GM12878 (cell line): ENCODE results near the gene POLN. TPM values are rescaled to one million over a fixed set of nuclear protein-coding genes. Genes with fewer than 3 reads are reported as not detected.
A peak's percentile ranks its signal among the peaks of the same experiment; 100 is the strongest.

Experiments used
- ATAC-seq: fragments of 200-7000 bp; cut with Tn5 transposase; 3 replicates; pipeline ENCODE4 v1.9.1; 2020; ENCODE audit warnings: mild to moderate bottlenecking, moderate library complexity
- BruUV-seq: library from RNA; stranded (reverse); fragments of 400-500 nt; replicated peaks from 2 replicates; lab custom pipeline; 2021; lab: Mats Ljungman, UMichigan
- CTCF ChIA-PET: fragments of 300-600 bp; sonication (Branson Sonifier 250); formaldehyde crosslinking; extraction: SDS; loops from one replicate; lab custom pipeline; 2021; ENCODE audit warnings: inconsistent platforms; lab: Yijun Ruan, JAX
- POLR2A ChIA-PET: fragments of 350-600 bp; formaldehyde crosslinking; extraction: SDS; loops from one replicate; lab custom pipeline; 2021; ENCODE audit warnings: inconsistent platforms; lab: Charles Lee
- RAD21 ChIA-PET: fragments of 300-600 bp; sonication (Branson Sonifier 250); formaldehyde crosslinking; loops from one replicate; lab custom pipeline; 2023; ENCODE audit warnings: antibody characterized with exemption; ENCODE audit not compliant: unreplicated experiment; lab: Charles Lee
- SMC1A ChIA-PET: fragments of 300-600 bp; sonication (Branson Sonifier 250); formaldehyde crosslinking; loops from one replicate; lab custom pipeline; 2023; ENCODE audit not compliant: unreplicated experiment, uncharacterized antibody; lab: Charles Lee
- DNase-seq: peaks from one replicate; pipeline ENCODE4 v3.0.0-alpha.2; 2011; ENCODE audit warnings: low read depth, low spot score
- FAIRE-seq: peaks from 3 replicates; lab custom pipeline; 2011; peaks lifted over from hg19 to GRCh38; lab: Jason Lieb, UNC
- H2AFZ ChIP-seq: 2 replicates; pipeline ENCODE4 v1.6.0; 2011; ENCODE audit warnings: low read depth, low read length, control low read depth; ENCODE audit not compliant: control insufficient read depth
- H3K27ac ChIP-seq: 2 replicates; pipeline ENCODE4 v1.5.1; 2011; ENCODE audit warnings: control low read depth; ENCODE audit not compliant: control insufficient read depth, insufficient read depth
- H3K27me3 ChIP-seq, 2 experiments: replicated peaks in 1 of 2; 2 replicates each; pipeline versions ENCODE4 v1.6.0 to v1.6.1; 2011; ENCODE audit warnings: low read length in 1 of 2; ENCODE audit not compliant: control insufficient read depth in 2 of 2, insufficient read depth in 2 of 2
- H3K36me3 ChIP-seq, 2 experiments: 2 replicates each; pipeline ENCODE4 v1.5.1; 2011; ENCODE audit warnings: low read length in 1 of 2; ENCODE audit not compliant: control insufficient read depth in 2 of 2, insufficient read depth in 2 of 2
- H3K4me1 ChIP-seq: 2 replicates; pipeline ENCODE4 v1.6.1; 2011; ENCODE audit warnings: mild to moderate bottlenecking, low read length, moderate library complexity, mixed read lengths; ENCODE audit not compliant: control insufficient read depth, insufficient read depth
- H3K4me2 ChIP-seq: 2 replicates; pipeline ENCODE4 v1.6.0; 2011; ENCODE audit warnings: control low read depth; ENCODE audit not compliant: control insufficient read depth, insufficient read depth
- H3K4me3 ChIP-seq: fragments of 200-600 bp; sonication (generic); 2 replicates; pipeline ENCODE4 v1.5.1; 2016
- H3K79me2 ChIP-seq: 2 replicates; pipeline ENCODE4 v1.6.0; 2011; ENCODE audit warnings: low read length; ENCODE audit not compliant: control insufficient read depth, insufficient read depth
- H3K9ac ChIP-seq: 2 replicates; pipeline ENCODE4 v1.8.0; 2011; ENCODE audit warnings: low read length, control low read depth, mixed read lengths; ENCODE audit not compliant: control insufficient read depth, insufficient read depth
- H3K9me3 ChIP-seq: replicated peaks from 3 replicates; pipeline ENCODE4 v1.5.1; 2011; ENCODE audit warnings: mild to moderate bottlenecking, low read length; ENCODE audit not compliant: control insufficient read depth, insufficient read depth
- H4K20me1 ChIP-seq: 2 replicates; pipeline ENCODE4 v1.6.0; 2011; ENCODE audit not compliant: control insufficient read depth, insufficient read depth
- EP300 ChIP-seq, 2 experiments: fragments of 150-350 bp in 1 of 2; IDR thresholded peaks; 2 replicates each; pipeline ENCODE4 v1.6.1; 2011 to 2012; ENCODE audit warnings: low read depth in 2 of 2, low read length in 2 of 2, borderline replicate concordance in 1 of 2, improper control_type of control experiment in 1 of 2, inconsistent platforms in 1 of 2; ENCODE audit not compliant: control insufficient read depth in 1 of 2
- FOS ChIP-seq: IDR thresholded peaks from 3 replicates; pipeline ENCODE4 v1.6.1; 2011; ENCODE audit warnings: borderline replicate concordance; ENCODE audit not compliant: insufficient read length; ENCODE audit errors: extremely low read depth
- RELB ChIP-seq: fragments of 450-650 bp; IDR thresholded peaks from 2 replicates; pipeline ENCODE4 v1.6.1; 2017; ENCODE audit warnings: low read depth, mild to moderate bottlenecking, moderate library complexity
- SMAD1 ChIP-seq: fragments of 450-650 bp; IDR thresholded peaks from 2 replicates; pipeline ENCODE4 v1.6.1; 2018; ENCODE audit warnings: mild to moderate bottlenecking, low read depth; ENCODE audit not compliant: partially characterized antibody
- SP1 ChIP-seq: IDR thresholded peaks from one replicate; pipeline ENCODE4 v1.6.1; 2011; ENCODE audit warnings: low read depth, low read length
- ZBED1 ChIP-seq: IDR thresholded peaks from 2 replicates; pipeline ENCODE4 v1.6.1; 2016; ENCODE audit warnings: borderline replicate concordance
- WGBS: methylation state at CpG from one replicate; pipeline ENCODE4 v1.1.6; 2016; ENCODE audit warnings: low lambda C conversion rate; ENCODE audit not compliant: insufficient replicate concordance, insufficient coverage; ENCODE audit errors: missing lambda C conversion rate; 5-methylcytosine and 5-hydroxymethylcytosine counted together
- in situ Hi-C: fragments of 300-500 bp; cut with MboI; formaldehyde crosslinking; loops from 9 replicates; pipeline ENCODE4 v1.14.3; 2018; ENCODE audit warnings: mixed read lengths
- intact Hi-C: fragments of 100-400 bp; cut with micrococcal nuclease; formaldehyde crosslinking; loops from one replicate; pipeline ENCODE4 v1.14.2; 2022; ENCODE audit not compliant: unreplicated experiment
- polyA plus RNA-seq, 11 experiments: library from polyadenylated mRNA; depleted of rRNA in 4 of 11; unstranded in 6 of 11; stranded (reverse) in 5 of 11; fragments of >200 nt; fragmentation: Nextera tagmentation in 4 of 11; fragmentation: Illumina TruSeq in 1 of 11; extraction: Ambion mirVana in 4 of 11; extraction: Trizol in 1 of 11; gene quantifications; 1 replicate in 1 of 11; 2 replicates in 10 of 11; pipeline versions ENCODE4 v1.2.1 to v1.2.3, GENCODE V29; 2011 to 2016; ENCODE audit warnings: inconsistent platforms in 2 of 11, missing spikeins in 2 of 11, low read depth in 1 of 11
- total RNA-seq, 4 experiments: library from RNA; depleted of rRNA in 3 of 4; stranded (reverse); fragments of >200 nt in 3 of 4; fragmentation: Illumina TruSeq in 1 of 4; extraction: Trizol in 1 of 4; gene quantifications; 2 replicates each; pipeline versions ENCODE4 v1.2.1 to v1.2.3, GENCODE V29; 2013 to 2021

The POLN gene
- total and polyA plus RNA-seq, 10 of the 15 experiments (the other 5 are each of a cell fraction or from before 2014, with no cell fraction given), result 0.09 to 2.0 (median 0.95) TPM; not detected in 1

DNA sequence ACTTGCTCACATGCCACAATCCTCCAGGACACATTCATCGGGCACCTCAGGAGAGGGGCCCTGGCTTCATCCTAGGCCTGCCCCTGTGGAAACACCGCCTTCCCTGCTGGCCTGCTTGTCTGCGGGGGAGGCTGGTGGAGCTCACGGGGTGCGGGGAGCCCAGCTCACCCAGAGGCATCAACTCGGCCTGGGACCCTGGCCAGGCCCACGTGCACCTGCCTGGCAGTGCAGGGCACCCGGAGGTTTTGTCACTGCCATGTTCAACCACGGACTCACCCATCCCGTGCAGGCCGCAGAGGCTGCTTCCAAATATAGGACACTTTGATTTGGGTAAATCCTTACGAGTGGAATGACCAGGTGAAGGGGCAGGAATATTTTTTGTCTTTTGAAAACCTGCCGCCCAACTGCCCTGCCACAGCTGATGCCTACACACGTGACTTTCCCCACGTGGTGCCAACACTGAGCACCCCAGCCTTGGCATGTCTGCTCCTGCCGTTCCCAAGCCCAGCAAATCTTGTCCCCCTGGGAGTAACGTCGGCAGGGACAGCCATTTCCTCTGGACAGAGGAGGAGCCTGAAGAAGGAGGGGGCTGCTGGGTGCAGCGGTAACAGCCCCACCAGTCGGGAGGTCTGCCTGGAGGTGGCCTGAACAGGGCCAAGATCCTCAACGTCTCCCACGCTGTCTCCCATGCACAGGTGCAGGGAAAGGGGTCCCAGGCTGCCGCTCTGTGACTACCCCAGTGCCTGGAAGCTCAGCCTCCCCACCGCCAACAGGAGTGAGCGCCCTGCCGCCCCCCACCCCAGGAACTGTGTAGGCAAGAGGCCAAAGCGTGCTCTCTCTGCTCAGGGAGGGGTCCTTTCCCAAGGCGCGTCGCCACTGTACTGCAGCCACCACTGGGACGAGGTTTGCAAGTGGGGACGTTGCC, 11.5 kb upstream of the POLN start:
- Histone ChIP-seq H3K27ac (no peak overlapping the region), H3K9ac (no peak overlapping the region), H3K36me3 (peaks cover 0 to 4% of the 10 kb centered on the region in 2 experiments; a peak in 2 of 4 replicates), H3K4me3 (no peak overlapping the region), H3K79me2 (no peaks in the 10 kb centered on the region; the same call in 1 of the 2 replicates), H3K4me1 (no peaks in the 10 kb centered on the region), H3K27me3 (no peaks in the 10 kb centered on the region), H4K20me1 (no peaks in the 10 kb centered on the region), H2AFZ (no peak overlapping the region), H3K9me3 (no peaks in the 10 kb centered on the region), H3K4me2 (no peak overlapping the region)
- no peak for ATAC-seq
- FAIRE-seq, result no peak
- RAD21 ChIA-PET, result no interaction called here
- SMC1A ChIA-PET, result no interaction called here
- POLR2A ChIA-PET, result no interaction called here
- CTCF ChIA-PET, result no interaction called here
- BruUV-seq, result TSS peak; percentile 35
- intact Hi-C loops (no loop called here), in situ Hi-C loops (no loop called here)
- no peak for TF ChIP-seq ZBED1
- TF ChIP-seq RELB, result no peak
- TF ChIP-seq FOS, result no peak
- no peak for TF ChIP-seq EP300 (IDR thresholded peaks at IDR 0.05; ENCODE audit: borderline replicate concordance in 1 of 2, control insufficient read depth in 1 of 2, low read depth in 2 of 2, low read length in 2 of 2)
- no peak for TF ChIP-seq SMAD1
- no peak for TF ChIP-seq SP1
- no peak for DNase-seq
- 72% methylated on average over 32 of the region's 32 CpGs for WGBS
